Measurements from ENCODE around the gene GPR157.

Gene GPR157

DNA sequence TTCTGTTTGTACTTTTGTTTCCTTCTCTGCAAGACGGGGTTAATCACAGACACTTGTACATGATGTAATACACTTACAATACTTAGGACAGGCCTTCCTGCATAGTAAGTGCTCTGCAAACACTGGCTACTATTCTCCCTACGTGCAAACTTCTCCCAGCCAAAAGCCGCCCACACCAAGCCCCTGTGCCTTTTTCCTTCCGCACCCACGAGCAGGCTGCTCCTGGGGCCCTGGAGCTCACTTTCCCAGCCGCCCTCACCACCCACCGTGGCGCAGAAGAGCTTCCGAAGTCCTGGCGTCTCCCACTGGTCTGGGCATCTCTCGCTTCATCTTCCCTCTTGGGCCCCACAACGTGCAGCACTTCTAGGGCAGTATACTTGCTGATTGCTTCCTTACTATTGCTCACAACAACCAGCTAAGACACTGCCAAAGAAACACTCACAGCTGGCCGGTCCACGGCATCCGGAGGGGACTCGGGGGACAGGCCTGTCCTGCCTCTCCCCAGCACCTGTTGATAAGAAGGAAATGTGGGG, 22.5 kb upstream of the GPR157 start:
- Histone ChIP-seq H3K9me2 (ENCODE audit: low read depth, low read length) (no peaks in the 10 kb centered on the region), H3K4me1 (ENCODE audit: insufficient read depth, low read length, severe bottlenecking) (no peaks in the 10 kb centered on the region), H3K36me3 (ENCODE audit: insufficient read depth, low read length) (no peaks in the 10 kb centered on the region), H3K79me2 (ENCODE audit: insufficient read depth, low read length) (no peaks in the 10 kb centered on the region), H3F3A (ENCODE audit: insufficient read depth, low read length) (no peaks in the 10 kb centered on the region), H4K20me1 (ENCODE audit: insufficient read depth, low read length) (no peaks in the 10 kb centered on the region), H3K4me2 (ENCODE audit: low read length) (no peak overlapping the region), H3K9ac (ENCODE audit: low read length) (no peak overlapping the region), H2AFZ (ENCODE audit: low read length) (no peak overlapping the region), H3K27ac (ENCODE audit: low read depth, low read length, poor library complexity, severe bottlenecking) (no peak overlapping the region), H3K27me3 (ENCODE audit: insufficient read depth, low read length) (peaks cover 7% of the 10 kb centered on the region; the same call in 1 of the 2 replicates), H3K4me3 (ENCODE audit: low read depth, low read length, poor library complexity, severe bottlenecking) (no peak overlapping the region), H3K9me3 (ENCODE audit: low read length) (no peaks in the 10 kb centered on the region)
- no peak for TF ChIP-seq EZH2 (IDR thresholded peaks at IDR 0.05; ENCODE audit: borderline replicate concordance, low read length)
- TF ChIP-seq, protein P1, sequence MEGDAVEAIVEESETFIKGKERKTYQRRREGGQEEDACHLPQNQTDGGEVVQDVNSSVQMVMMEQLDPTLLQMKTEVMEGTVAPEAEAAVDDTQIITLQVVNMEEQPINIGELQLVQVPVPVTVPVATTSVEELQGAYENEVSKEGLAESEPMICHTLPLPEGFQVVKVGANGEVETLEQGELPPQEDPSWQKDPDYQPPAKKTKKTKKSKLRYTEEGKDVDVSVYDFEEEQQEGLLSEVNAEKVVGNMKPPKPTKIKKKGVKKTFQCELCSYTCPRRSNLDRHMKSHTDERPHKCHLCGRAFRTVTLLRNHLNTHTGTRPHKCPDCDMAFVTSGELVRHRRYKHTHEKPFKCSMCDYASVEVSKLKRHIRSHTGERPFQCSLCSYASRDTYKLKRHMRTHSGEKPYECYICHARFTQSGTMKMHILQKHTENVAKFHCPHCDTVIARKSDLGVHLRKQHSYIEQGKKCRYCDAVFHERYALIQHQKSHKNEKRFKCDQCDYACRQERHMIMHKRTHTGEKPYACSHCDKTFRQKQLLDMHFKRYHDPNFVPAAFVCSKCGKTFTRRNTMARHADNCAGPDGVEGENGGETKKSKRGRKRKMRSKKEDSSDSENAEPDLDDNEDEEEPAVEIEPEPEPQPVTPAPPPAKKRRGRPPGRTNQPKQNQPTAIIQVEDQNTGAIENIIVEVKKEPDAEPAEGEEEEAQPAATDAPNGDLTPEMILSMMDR (IDR thresholded peaks at IDR 0.05; ENCODE audit: low read length): no peak

DNA sequence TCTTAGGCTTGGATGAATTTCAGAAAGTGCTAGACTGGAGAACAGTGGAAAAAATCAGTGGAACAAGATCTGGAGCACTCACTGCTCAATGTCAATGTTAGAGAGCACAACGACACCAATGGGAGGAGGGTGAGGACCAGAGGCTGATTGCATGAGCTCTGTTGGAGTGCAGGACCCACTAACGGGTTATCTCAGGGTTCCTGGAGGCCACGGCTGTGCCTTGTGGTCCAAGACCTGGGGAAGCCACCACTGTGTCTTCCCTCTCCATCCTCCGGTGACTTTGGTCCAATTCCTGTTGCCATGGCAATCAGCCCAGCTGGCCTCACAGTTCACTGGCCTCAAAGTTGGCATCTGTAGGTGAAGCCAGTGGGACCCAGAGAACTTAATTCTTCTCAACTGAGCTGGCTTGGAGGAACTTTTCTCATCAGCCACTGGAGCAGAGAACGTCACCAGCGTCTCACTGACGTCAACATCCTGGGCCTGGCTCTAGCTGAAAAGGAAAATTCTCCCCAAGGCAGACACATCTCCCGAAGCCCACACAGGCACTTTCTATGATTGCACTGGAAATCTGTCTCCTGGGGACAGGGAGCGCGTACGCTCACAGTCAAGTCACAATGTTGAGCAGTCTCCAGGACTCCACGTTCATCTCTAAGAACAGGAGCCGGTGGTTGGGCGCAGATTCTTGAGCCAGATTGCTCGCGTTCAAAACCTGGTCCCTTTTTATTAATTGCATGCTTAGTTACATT, 21.9 kb upstream of the GPR157 start:
- H4K20me1 ChIP-seq (ENCODE audit: insufficient read depth, low read length): no peaks in the 10 kb centered on the region
- no peaks in the 10 kb centered on the region for H3F3A ChIP-seq (ENCODE audit: insufficient read depth, low read length)
- H3K4me3 ChIP-seq (ENCODE audit: low read depth, low read length, poor library complexity, severe bottlenecking): no peak overlapping the region
- no peaks in the 10 kb centered on the region for H3K9me2 ChIP-seq (ENCODE audit: low read depth, low read length)
- H2AFZ ChIP-seq (ENCODE audit: low read length): no peak overlapping the region
- H3K4me2 ChIP-seq (ENCODE audit: low read length): no peak overlapping the region
- TF ChIP-seq, protein P1 (IDR thresholded peaks at IDR 0.05; ENCODE audit: low read length): no peak
- TF ChIP-seq EZH2 (IDR thresholded peaks at IDR 0.05; ENCODE audit: borderline replicate concordance, low read length): no peak
- H3K9ac ChIP-seq (ENCODE audit: low read length): no peak overlapping the region
- peaks cover 7% of the 10 kb centered on the region; the same call in 1 of the 2 replicates for H3K27me3 ChIP-seq (ENCODE audit: insufficient read depth, low read length)
- no peaks in the 10 kb centered on the region for H3K79me2 ChIP-seq (ENCODE audit: insufficient read depth, low read length)
- no peaks in the 10 kb centered on the region for H3K4me1 ChIP-seq (ENCODE audit: insufficient read depth, low read length, severe bottlenecking)
- H3K9me3 ChIP-seq (ENCODE audit: low read length): no peaks in the 10 kb centered on the region
- no peaks in the 10 kb centered on the region for H3K36me3 ChIP-seq (ENCODE audit: insufficient read depth, low read length)
- no peak overlapping the region for H3K27ac ChIP-seq (ENCODE audit: low read depth, low read length, poor library complexity, severe bottlenecking)

DNA sequence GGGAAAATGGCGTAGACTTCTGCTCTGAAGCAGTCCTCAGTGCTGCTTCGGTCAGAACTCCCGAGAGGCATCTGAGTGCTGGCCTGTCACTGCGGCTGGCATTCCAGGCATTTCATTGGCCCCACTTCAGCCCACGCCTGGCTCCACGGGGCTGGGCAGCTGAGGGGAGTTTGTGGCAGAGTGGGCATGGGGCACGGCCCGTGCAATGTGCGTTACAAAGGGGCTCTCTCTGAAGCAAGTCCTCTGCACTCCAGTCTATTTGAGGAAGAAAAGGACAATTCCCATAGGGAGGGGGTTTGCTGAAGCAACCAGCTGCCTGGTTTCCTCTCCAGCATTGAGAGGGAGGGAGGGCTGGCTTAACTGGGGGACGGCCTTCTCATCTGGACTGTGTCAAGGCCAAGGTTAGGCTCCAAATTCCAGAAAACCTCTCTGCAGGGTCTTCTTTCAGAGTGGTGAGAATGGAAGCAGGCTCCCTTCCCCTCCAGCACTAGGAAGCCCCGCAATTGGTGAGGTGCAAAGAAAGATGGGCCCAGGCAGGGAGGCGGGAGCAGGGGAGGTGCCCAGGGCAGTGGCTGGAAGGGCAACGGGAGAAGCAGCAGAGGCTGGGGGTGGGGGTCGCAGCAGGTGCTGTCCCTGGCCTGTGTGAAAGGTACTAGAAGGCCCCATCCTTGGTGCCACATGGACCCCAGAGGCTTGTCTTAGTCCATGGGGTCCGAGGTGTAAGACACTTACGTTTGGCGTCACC, 21.1 kb upstream of the GPR157 start:
- TF ChIP-seq EZH2 (IDR thresholded peaks at IDR 0.05; ENCODE audit: borderline replicate concordance, low read length): no peak
- TF ChIP-seq, protein P1 (IDR thresholded peaks at IDR 0.05; ENCODE audit: low read length): no peak
- Histone ChIP-seq H3K27me3 (ENCODE audit: insufficient read depth, low read length) (peaks cover 7% of the 10 kb centered on the region; the same call in 1 of the 2 replicates), H3K4me3 (ENCODE audit: low read depth, low read length, poor library complexity, severe bottlenecking) (no peak overlapping the region), H3K36me3 (ENCODE audit: insufficient read depth, low read length) (no peaks in the 10 kb centered on the region), H3K9me2 (ENCODE audit: low read depth, low read length) (no peaks in the 10 kb centered on the region), H3K9ac (ENCODE audit: low read length) (no peak overlapping the region), H3K4me2 (ENCODE audit: low read length) (no peak overlapping the region), H3K4me1 (ENCODE audit: insufficient read depth, low read length, severe bottlenecking) (no peaks in the 10 kb centered on the region), H2AFZ (ENCODE audit: low read length) (no peak overlapping the region), H3K27ac (ENCODE audit: low read depth, low read length, poor library complexity, severe bottlenecking) (no peak overlapping the region), H3K9me3 (ENCODE audit: low read length) (no peaks in the 10 kb centered on the region), H3F3A (ENCODE audit: insufficient read depth, low read length) (no peaks in the 10 kb centered on the region), H3K79me2 (ENCODE audit: insufficient read depth, low read length) (no peaks in the 10 kb centered on the region), H4K20me1 (ENCODE audit: insufficient read depth, low read length) (no peaks in the 10 kb centered on the region)
